Germinal center (tissue), 1 donor: ENCODE results near the gene GPC6.

Experiments used
- DNase-seq: peaks from one replicate; pipeline ENCODE4 v3.0.0; 2012; ENCODE audit warnings: mixed read lengths, low spot score

The GPC6 gene

DNA sequence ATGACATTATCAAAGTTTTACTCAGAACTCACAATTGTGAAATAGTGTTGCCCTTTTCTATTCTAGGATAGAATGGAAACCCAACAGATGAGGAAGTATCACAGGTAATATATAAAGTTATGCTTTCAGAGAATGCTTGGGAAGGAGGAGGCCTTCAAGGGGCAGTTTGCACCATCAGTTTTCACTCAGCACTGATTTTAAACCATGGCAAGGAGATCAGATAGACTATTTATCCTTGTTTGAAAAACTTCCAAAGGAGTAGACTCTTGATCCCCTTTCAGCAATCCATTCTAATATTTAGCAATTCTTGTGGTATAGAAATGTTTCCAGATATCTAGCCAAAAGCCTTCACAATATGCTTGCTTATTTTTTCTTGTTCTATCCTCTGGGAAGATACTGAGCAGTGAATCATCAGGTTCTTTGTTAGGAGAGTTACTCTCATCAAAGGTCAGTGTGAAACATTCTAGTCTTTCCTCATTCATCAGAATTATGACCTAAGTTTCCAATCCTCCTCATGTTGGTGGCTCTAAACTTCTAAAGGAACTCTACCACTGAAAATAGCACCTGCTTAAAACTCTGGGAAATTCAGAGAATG, 3.8 kb downstream of the GPC6 start:
- DNase-seq, result no peak

DNA sequence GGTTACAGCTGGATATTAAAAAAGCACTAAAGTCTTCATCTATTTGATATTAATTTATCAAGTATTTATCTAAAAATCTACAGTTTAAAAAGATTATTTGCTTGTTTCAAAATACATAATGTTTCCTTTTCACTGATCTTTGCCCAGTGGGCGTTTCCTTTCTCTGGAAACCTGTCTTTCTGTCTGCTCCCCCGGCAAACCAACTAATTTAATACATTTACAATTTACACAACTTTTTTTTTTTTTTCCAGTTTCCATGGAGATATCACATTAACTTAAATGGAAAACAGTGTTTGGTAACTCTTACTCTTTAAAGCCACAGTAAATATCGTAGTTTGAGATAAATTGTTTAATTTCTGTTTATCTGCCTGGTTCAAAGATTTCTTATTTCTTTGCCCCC, 5.3 kb downstream of the GPC6 start:
- no peak for DNase-seq

DNA sequence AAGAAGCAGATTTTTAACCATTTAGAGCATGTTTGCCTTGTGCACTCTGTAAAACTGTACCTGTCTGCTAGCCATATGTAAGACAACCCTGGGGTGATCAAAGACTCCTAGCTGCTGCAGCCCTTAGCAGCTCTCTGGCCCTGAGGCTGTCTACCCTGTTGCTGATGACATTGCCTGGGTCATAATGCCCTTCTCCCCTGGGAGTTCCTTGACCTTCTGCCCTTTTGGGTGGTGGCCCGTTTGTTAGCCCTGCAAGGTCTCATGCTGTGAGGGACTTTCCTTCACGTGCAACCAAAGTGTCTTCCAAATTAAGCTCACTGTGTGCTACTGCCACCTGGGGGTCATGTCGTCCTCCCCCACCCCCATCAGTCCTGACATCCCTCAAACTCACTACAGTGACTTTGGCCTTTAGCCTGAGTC, 7.4 kb downstream of the GPC6 start:
- no peak for DNase-seq

DNA sequence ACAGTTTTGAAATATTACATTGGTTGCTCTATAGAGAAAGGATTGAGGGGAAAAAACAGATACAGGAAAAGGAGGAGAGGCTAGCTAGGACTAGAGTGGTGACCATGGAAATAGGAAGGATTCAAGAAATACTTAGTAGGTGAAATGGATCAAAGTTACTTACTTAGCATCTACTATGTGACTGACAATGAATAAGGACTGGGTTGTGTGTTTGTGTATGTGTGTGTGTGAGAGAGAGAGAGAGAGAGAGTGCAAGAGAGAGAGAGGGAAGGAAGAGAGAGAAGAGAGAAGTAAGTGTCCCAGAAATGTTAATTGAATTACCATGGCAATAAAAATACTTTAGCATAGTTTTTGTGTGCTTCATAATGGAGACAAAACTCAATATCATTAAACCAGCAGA, 7.9 kb downstream of the GPC6 start:
- no peak for DNase-seq

DNA sequence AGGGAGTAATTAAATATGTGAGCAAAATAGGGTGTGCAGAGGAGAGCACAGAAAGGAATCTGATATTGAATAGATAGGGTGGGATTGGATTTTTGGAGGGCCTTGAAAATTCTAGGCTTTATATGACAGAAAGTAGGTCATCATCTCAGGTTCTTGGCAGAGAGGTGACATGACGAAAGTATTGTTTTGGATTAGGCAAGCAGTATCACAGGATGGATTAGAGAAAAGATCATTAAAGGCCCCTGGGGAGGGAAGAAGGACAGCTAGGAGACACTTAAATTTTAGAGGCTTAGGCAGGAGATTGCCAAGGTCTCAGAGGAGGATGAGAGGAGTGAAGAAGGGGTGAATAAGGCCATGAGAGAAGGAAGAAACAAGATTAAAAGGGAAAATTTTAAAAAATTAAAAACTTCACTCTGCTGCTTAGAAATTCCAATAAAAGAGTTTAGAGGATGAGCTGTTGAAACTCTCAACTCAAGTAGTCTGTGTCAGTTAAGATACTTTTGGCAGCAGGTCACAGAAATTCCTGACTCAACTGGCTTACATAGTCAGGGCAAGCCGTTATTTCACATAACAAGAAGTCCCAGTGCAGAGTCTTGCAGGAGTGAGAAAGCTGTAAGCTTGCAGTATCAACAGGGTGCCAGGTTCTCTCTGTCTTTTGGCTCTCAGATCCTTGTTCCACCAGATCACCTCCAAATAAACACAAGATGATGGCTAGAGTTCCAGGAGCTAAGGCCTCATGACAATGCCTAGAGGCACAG, 8.8 kb downstream of the GPC6 start:
- no peak for DNase-seq

DNA sequence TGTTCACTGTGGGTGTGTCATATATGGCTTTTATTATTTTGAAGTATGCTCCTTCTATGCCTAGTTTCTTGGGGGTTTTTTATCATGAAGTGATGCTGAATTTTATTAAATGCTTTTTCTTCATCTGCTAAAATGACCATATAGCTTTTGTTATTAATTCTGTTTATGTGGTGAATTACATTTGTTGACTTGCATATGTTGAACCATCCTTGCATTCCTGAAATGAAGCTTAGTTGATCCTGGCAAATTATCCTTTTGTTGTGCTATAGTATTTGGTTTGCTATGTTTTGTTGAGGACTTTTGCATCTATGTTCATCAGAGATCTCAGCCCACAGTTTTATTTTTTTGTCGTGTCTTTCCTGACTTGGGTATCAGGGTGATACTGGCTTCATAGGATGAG, 12.1 kb downstream of the GPC6 start:
- no peak for DNase-seq

DNA sequence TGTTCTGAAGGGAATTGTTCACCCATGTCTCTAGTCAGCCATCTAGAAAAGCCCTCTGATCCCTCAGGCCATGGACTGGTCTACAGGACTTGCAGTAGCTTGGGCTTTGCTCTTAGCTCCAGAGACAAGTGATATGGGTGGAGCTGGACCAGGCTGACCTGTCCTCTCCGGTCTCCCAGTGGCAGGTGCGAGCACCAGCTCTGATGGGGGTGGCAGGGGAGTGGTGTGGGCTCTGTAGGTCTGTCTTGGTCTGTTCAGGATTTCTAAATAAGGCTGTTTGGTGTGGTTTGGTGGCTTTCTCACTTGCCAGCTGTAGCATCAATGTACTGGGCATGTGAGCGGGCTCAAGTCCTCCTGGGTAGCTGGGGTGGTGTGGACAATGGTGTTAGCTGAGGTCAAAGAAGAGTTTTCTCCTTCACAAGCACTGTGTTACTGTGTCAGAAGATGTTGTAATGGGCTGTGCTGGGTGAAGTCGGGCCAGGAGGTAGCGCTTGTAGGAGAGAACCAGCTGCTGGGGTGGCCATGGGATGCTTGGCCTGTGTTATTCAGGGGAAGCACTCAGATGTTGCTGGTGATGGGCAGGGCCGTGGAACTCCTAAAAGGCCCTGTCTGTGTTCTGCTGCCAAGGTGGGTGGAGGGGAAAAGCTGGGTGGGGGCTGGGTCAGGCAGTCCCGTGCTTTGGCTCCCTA, 16.9 kb downstream of the GPC6 start:
- no peak for DNase-seq

DNA sequence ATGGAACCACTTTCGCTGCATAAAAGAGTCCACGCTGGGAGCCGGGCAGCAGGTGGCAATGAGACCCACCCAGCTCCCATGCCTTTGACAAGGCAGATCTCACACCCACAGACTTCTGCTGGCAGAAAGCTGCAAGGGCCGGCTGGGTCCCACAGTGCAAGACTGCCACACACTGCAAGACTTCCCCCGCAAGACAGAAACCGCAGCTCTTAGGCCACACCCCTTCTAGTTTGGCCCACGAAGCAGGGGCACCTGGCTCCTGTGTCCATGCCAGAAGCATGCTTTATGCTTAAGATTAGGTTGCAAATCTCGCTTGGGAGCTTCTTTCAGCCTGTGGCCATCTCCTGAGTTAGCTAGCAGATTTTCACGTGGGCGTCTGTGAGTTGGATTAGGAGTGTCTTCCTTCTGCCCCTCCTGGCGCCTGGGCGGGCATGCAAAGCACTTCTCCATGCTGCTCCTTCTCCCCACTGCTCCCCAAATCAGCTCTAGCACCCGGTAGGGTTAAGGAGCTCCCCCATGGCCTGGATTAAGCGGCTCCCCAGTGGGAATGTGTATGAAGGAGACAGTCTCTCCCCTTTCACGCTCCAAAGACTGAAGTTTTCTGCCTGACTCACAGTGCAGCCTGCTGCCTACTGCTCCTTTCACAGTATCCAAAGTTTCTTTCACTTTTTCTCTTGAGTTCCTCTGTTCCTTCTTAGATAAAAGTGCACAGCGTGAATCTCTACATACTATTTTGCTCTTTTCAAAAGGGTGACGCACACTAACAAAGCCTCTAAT, 17.7 kb downstream of the GPC6 start:
- no peak for DNase-seq

DNA sequence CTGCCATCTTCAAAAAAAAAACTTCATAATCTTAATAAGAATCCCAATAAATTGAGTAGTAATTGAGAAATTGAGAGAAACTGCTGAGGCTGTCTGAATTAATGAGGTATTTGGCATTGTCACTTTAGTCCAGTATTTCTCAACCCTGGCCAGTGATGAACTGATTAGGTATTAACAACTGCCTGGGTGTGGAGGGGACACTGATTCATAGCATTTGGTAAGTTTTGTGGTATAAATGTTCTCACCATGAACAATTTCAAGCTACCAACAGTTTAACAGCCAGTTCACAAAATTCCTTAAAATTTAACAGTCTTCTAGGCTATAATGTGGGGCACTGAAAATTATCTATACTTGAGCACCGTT, 18.3 kb downstream of the GPC6 start:
- DNase-seq, result no peak

DNA sequence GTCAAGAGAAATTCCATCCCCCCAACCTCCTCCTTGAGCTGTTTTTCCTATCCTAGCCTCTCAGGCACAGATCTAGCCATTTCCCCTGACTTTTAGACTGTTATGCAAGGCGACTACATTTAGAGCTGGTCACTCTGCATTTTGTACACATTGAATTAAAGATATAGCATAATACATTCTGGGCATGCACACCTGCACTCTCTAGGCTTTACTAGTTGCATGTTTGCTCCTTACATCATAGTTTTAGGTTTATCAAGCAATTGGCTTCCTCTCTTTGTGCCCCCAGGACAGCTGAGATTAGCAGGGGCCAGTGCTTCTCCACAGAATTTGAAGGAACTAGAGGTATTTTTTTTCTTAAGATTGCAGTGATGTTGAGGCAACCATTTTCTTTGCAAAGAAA, 19.5 kb downstream of the GPC6 start:
- no peak for DNase-seq

DNA sequence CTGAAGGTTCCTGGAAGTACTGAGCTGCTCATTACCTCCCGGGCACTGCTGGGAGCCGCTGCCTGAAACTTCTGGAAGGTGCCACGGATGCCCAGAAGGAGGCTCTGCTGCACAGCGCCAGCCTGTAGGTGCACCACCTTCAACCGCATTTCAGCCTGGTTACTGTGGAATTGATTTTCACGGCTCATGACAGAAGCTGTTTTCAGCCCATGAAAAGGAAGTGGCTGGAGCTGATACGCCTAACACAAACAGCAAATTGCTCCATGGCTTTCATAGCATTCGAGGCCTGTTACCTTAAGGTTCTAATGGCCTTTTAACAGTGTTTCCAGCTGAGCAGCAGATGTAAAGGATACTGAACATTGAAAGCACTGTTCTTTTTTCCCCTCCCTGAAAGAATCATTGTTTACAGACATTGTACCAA, 22.0 kb downstream of the GPC6 start:
- no peak for DNase-seq

DNA sequence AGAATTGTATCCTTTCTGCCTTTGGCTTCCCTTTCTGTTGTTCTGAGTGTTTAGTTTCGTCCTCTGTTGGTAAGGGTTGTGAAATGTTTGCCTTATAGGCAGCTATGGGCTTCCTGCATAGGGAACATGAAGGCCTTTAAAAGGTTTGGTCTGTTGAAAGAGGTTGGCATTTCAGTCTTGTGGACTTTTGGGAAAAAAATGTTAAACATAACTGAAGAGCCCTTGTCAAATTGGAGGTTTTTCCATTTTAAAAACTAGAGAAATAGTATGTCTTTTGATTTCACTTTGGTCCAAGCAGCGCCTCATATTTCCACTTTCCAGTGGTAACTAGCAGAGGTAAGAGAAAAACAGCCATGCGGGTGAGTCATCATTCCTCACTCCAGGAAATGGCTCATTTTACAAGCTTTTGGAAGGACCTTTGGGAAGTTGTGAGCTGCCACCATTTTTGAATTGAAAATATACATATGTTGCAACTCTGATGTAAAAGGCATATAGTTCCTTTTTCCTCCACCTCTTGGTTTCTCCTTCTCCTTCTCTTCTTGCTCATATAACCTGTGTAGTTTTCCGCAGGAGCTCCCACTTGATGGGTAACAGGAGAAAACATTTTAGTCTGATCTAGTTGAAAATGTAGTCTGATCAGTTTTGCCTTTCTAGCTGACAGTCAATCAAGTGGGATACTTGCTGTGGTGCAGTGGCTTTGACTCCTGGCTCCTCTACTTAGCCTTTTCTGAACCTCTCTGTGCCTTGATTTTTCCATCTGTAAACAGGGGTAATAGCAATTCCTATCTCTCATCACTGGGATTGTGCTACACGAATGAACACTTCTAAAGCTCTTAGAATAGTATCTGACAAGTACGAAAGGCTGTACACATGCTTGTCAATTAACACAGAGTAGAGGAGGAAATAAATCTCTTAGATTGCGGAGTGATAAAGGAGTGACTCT, 23.0 kb downstream of the GPC6 start:
- DNase-seq, result no peak

DNA sequence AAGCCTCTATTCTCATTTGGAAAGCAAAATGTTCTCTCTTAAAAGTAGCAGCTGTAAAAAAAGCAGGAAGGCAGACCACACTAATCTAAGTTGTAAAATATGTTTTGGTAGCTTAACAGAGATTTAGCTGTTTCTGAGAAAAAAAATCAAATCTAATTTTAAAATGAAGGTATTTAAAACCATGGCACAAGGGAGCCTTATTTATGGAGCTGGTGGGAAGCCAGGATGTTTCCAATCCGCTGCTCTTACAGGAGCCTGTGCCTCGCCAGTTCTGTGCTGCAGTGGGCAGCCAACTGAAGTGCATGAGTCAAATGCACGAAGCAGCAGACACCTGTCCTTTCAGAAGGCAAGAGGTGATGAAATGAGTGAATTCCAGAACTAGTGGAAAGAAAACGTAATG, 28.2 kb downstream of the GPC6 start:
- DNase-seq, result no peak

DNA sequence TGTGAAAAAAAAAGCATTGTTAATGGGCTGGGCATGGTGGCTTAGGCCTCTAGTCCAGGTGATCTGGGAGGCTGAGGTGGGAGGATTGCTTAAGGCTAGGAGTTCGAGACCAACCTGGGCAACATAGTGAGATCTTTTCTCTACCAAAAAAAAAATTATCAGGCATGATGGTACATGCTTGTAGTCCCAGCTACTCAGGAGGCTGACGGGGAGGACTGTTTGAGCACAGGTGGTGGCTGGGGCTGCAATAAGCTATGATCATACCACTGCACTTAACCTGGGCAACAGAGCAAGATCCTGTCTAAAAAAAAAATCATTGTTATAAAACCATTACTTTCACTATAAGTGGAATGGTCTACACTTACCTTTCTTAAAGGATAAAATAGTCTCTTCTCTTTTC, 30.4 kb downstream of the GPC6 start:
- no peak for DNase-seq

DNA sequence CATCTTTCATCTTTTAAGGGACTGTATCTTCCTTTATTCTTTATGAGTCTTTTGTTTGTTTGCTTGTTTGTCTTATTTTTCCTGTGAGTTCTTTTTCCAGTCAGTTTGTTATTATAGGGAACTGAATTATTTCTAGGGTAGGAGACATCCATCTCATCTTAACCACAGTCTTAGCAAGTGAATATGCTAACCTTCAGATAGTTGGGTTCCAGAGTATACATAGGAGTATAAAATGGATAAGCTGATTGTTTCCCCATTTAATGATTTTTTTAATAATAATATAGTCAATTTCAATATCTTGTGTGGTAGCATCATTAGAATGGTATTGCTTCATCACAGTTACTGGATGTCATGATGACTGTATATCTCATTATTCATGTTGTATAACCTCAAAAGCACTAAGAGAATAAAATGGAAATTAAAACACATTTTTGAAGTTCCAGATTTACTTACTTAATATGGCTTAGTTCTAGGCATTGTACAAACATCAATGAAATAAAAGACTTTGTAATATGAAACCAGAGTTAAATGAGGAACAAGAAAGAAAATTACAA, 33.0 kb downstream of the GPC6 start:
- no peak for DNase-seq

DNA sequence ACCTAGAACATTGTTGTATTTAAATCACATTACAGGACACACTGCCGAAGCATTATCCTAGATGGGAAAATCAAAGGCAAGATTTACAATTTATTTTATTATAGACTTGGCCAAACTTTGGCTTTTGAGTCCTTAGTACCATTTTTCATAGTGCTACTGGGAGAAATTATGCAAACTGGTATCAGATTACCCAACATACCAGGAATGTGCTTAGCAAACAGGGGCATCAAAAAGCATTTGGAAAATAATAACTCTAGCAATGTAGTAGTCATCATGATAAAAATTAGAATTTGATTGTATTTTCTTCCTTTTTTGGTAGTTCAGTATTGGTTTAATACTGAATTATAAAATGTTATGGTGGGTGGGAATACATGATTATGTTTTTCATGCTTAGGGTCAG, 34.0 kb downstream of the GPC6 start:
- DNase-seq, result no peak

DNA sequence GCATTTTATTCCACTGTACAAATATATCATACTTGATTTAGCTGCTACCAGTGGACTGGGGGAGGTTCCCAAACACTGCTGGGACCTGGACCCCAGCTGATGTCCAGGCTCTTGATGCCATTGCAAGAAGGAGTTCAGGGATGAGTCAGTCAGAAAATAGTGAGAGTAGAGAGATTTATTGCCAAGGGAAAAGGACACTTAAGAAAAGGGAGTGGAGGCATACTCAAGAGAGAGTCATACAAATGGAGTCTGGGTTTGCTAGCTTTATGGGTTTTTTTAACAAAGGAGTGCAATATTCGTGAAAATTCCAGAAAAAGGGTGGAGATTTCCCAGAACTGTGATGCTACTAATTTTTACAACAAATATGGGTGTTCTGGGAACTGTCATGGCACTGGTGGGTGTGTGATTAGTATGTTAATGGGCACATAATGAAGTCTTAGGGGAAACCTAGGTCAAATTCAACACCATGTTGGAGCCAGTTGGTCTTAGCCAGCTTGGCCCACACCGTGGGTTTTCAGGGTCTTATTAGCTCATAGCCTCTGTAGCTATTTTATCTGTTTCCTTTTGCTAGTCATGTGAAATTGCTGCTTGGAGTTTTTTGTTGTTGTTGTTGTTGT, 36.2 kb downstream of the GPC6 start:
- DNase-seq, result no peak

DNA sequence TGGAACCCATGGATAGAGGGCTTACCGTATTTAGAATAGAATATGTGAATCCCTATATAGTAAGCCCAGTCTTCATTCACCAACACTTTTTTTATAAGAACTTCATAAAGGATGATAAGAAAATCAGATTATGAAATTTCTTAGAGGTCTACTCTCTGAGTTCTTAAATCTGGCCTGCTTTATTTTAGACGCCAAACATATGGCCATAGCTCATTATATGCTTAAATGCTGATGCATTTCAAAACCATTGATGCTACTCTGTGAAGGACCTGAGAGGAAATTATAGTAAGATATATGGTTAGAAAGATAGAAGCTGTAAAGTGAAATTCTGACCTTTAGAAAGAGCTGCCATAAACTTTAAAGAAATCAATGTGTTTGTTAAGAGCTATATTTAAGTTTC, 38.3 kb downstream of the GPC6 start:
- DNase-seq, result no peak

DNA sequence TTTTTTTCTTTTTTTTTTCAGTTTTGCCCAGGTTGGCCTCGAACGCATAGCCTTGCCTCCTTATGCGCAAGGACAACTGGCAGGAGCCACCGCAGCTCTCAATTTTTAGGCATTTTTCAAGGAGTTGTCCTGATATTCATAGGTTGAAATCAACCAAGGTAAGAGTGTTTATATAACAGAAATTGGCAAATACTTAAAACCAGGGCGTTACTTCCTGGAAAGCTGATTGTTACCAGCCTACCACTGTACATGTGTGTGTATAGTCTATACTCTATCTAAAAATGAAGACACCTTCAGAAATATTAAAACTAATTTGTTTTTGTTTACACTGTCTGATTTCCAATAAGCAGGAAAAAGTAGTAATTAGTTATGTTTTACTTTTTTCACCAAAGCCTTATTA, 39.2 kb downstream of the GPC6 start:
- no peak for DNase-seq

DNA sequence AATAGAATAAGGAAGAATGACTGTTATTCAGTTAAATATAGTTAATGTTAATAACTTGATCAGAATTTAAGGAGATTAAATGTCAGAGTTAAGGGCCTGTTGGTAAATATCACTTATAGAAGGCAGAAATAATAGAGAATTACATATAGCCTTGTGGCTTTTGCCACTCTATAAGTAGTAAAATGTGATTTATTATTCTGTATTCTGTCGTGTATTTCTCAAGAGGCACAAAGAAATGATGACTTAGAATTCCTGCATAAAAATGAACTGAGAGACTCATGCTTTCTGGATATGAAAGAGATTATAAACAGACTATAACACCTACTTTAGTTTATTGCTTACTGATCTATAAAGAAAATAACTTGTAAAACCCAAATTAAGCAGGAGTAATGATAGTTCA, 40.1 kb downstream of the GPC6 start:
- DNase-seq, result no peak
